Activated T-cell treated with anti-CD3 and anti-CD28 coated beads, Interleukin-2, amount 50 U/mL, for 4 hours (primary cell): ENCODE measurements around the gene ATP11A. TPM values are rescaled to one million over a fixed set of nuclear protein-coding genes. Genes with fewer than 3 reads are reported as not detected.

ENCODE experiments used
- ATAC-seq, 2 donors: fragments of 200-7000 bp; cut with Tn5 transposase; one replicate each; pipeline ENCODE4 v1.10.0; 2021
- DNase-seq: peaks from one replicate; pipeline ENCODE4 v3.0.0-alpha.2; 2020
- H3K27me3 Mint-ChIP-seq: one replicate; pipeline ENCODE4 v1.8.0; 2021; ENCODE audit warnings: low read depth, mixed read lengths
- H3K36me3 Mint-ChIP-seq: one replicate; pipeline ENCODE4 v1.8.0; 2022; ENCODE audit warnings: mixed read lengths; ENCODE audit not compliant: insufficient read depth
- H3K4me1 Mint-ChIP-seq: one replicate; pipeline ENCODE4 v1.8.0; 2021; ENCODE audit warnings: low read depth, mixed read lengths
- H3K4me3 Mint-ChIP-seq: one replicate; pipeline ENCODE4 v1.8.0; 2021; ENCODE audit warnings: mild to moderate bottlenecking, moderate library complexity, mixed read lengths
- H3K9me3 Mint-ChIP-seq: one replicate; pipeline ENCODE4 v1.8.0; 2021; ENCODE audit warnings: mixed read lengths
- total RNA-seq, 3 donors: library from RNA; stranded (reverse); gene quantifications; one replicate each; pipeline ENCODE4 v1.2.1, GENCODE V29; 2021

The ATP11A gene
- total RNA-seq, 3 donors from 2014 or later: 34.7 to 40.8 (median 35.6) TPM

GRCh38 chr13:112716461-112716820 lies 26.6 kb downstream of the ATP11A start:
- ATAC-seq (no peak), DNase-seq (no peak)
- Mint-ChIP-seq H3K4me1 (peaks cover 13% of the 10 kb centered on the region), H3K27me3 (no peaks in the 10 kb centered on the region), H3K4me3 (no peak overlapping the region), H3K36me3 (peaks cover 8% of the 10 kb centered on the region), H3K9me3 (no peaks in the 10 kb centered on the region)

GRCh38 chr13:112716841-112717520 lies 27.1 kb downstream of the ATP11A start:
- ATAC-seq: no peak

GRCh38 chr13:112718318-112718717 lies 28.5 kb downstream of the ATP11A start:
- Mint-ChIP-seq H3K27me3 (no peaks in the 10 kb centered on the region), H3K36me3 (peaks cover 8% of the 10 kb centered on the region), H3K4me1 (peaks cover 16% of the 10 kb centered on the region), H3K9me3 (no peaks in the 10 kb centered on the region), H3K4me3 (no peak overlapping the region)
- DNase-seq (no peak), ATAC-seq (no peak)

More at GRCh38 chr13:112716841-112717520, 27.1 kb downstream of the ATP11A start:
- no peak for DNase-seq
- Mint-ChIP-seq H3K36me3 (peaks cover 8% of the 10 kb centered on the region), H3K9me3 (no peaks in the 10 kb centered on the region), H3K4me1 (peaks cover 15% of the 10 kb centered on the region), H3K4me3 (no peak overlapping the region), H3K27me3 (no peaks in the 10 kb centered on the region)

GRCh38 chr13:112719016-112719415 lies 29.2 kb downstream of the ATP11A start:
- DNase-seq (no peak), ATAC-seq (no peak)
- no peak overlapping the region for H3K4me3 Mint-ChIP-seq
- peaks cover 8% of the 10 kb centered on the region for H3K36me3 Mint-ChIP-seq
- H3K9me3 Mint-ChIP-seq: no peaks in the 10 kb centered on the region
- peaks cover 18% of the 10 kb centered on the region for H3K4me1 Mint-ChIP-seq
- no peaks in the 10 kb centered on the region for H3K27me3 Mint-ChIP-seq

- H3K36me3 Mint-ChIP-seq: peaks cover 7% of the 10 kb centered on the region
- no peaks in the 10 kb centered on the region for H3K27me3 Mint-ChIP-seq
- ATAC-seq: no peak
- peaks cover 17% of the 10 kb centered on the region for H3K4me1 Mint-ChIP-seq
- H3K9me3 Mint-ChIP-seq: no peaks in the 10 kb centered on the region
- no peak for DNase-seq
- H3K4me3 Mint-ChIP-seq: no peak overlapping the region
Observed at GRCh38 chr13:112719556-112719955, 29.7 kb downstream of the ATP11A start.

- no peak for ATAC-seq
- Mint-ChIP-seq H3K36me3 (peaks cover 1% of the 10 kb centered on the region), H3K4me1 (peaks cover 15% of the 10 kb centered on the region), H3K27me3 (no peaks in the 10 kb centered on the region), H3K9me3 (no peaks in the 10 kb centered on the region), H3K4me3 (no peak overlapping the region)
- DNase-seq: no peak
Observed at GRCh38 chr13:112720251-112720650, 30.4 kb downstream of the ATP11A start.

GRCh38 chr13:112720814-112721197 lies 31.0 kb downstream of the ATP11A start:
- Mint-ChIP-seq H3K4me3 (no peak overlapping the region), H3K27me3 (no peaks in the 10 kb centered on the region), H3K4me1 (peaks cover 21% of the 10 kb centered on the region), H3K9me3 (no peaks in the 10 kb centered on the region), H3K36me3 (peaks cover 1% of the 10 kb centered on the region)
- DNase-seq (no peak), ATAC-seq (no peak)

GRCh38 chr13:112721198-112722104 lies 31.6 kb downstream of the ATP11A start:
- H3K36me3 Mint-ChIP-seq: peaks cover 1% of the 10 kb centered on the region
- peaks cover 27% of the 10 kb centered on the region for H3K4me1 Mint-ChIP-seq
- ATAC-seq: no peak
- H3K9me3 Mint-ChIP-seq: no peaks in the 10 kb centered on the region
- H3K4me3 Mint-ChIP-seq: no peak overlapping the region
- no peaks in the 10 kb centered on the region for H3K27me3 Mint-ChIP-seq
- no peak for DNase-seq

GRCh38 chr13:112722433-112723263 lies 32.8 kb downstream of the ATP11A start:
- Mint-ChIP-seq H3K27me3 (no peaks in the 10 kb centered on the region), H3K4me1 (peaks cover 28% of the 10 kb centered on the region), H3K4me3 (no peak overlapping the region), H3K9me3 (no peaks in the 10 kb centered on the region), H3K36me3 (peaks cover 1% of the 10 kb centered on the region)
- DNase-seq (no peak), ATAC-seq (no peak)

GRCh38 chr13:112723771-112724170 lies 33.9 kb downstream of the ATP11A start:
- Mint-ChIP-seq H3K4me1 (peaks cover 28% of the 10 kb centered on the region), H3K4me3 (no peak overlapping the region), H3K9me3 (no peaks in the 10 kb centered on the region), H3K27me3 (no peaks in the 10 kb centered on the region), H3K36me3 (no peaks in the 10 kb centered on the region)
- ATAC-seq: no peak
- no peak for DNase-seq

GRCh38 chr13:112724788-112725345 lies 35.0 kb downstream of the ATP11A start:
- peak; percentile 23 to 33 for ATAC-seq
- peaks cover 28% of the 10 kb centered on the region for H3K4me1 Mint-ChIP-seq

GRCh38 chr13:112725346-112726015 lies 35.6 kb downstream of the ATP11A start:
- no peaks in the 10 kb centered on the region for H3K9me3 Mint-ChIP-seq
- H3K4me3 Mint-ChIP-seq: peak overlapping the region; percentile 5
- no peak for DNase-seq
- no peaks in the 10 kb centered on the region for H3K36me3 Mint-ChIP-seq
- H3K4me1 Mint-ChIP-seq: peaks cover 29% of the 10 kb centered on the region
- H3K27me3 Mint-ChIP-seq: no peaks in the 10 kb centered on the region
- peak; percentile 58 to 60 for ATAC-seq

More at GRCh38 chr13:112724788-112725345, 35.0 kb downstream of the ATP11A start:
- no peak overlapping the region for H3K4me3 Mint-ChIP-seq
- DNase-seq: no peak
- H3K36me3 Mint-ChIP-seq: no peaks in the 10 kb centered on the region
- H3K9me3 Mint-ChIP-seq: no peaks in the 10 kb centered on the region
- H3K27me3 Mint-ChIP-seq: no peaks in the 10 kb centered on the region

GRCh38 chr13:112726016-112726767 lies 36.4 kb downstream of the ATP11A start:
- no peaks in the 10 kb centered on the region for H3K36me3 Mint-ChIP-seq
- no peaks in the 10 kb centered on the region for H3K9me3 Mint-ChIP-seq
- H3K27me3 Mint-ChIP-seq: no peaks in the 10 kb centered on the region
- ATAC-seq: peak; percentile 44 to 49
- peak overlapping the region; percentile 5 for H3K4me3 Mint-ChIP-seq
- no peak for DNase-seq
- H3K4me1 Mint-ChIP-seq: peaks cover 30% of the 10 kb centered on the region
